GM12878 (cell line): ENCODE measurements around the gene PPP2R2B. TPM values are rescaled to one million over a fixed set of nuclear protein-coding genes. Genes with fewer than 3 reads are reported as not detected.

Experiments used
- ATAC-seq: fragments of 200-7000 bp; cut with Tn5 transposase; 3 replicates; pipeline ENCODE4 v1.9.1; 2020; ENCODE audit warnings: mild to moderate bottlenecking, moderate library complexity
- BruUV-seq: library from RNA; stranded (reverse); fragments of 400-500 nt; replicated peaks from 2 replicates; lab custom pipeline; 2021; lab: Mats Ljungman, UMichigan
- CTCF ChIA-PET: fragments of 300-600 bp; sonication (Branson Sonifier 250); formaldehyde crosslinking; extraction: SDS; loops from one replicate; lab custom pipeline; 2021; ENCODE audit warnings: inconsistent platforms; lab: Yijun Ruan, JAX
- POLR2A ChIA-PET: fragments of 350-600 bp; formaldehyde crosslinking; extraction: SDS; loops from one replicate; lab custom pipeline; 2021; ENCODE audit warnings: inconsistent platforms; lab: Charles Lee
- RAD21 ChIA-PET: fragments of 300-600 bp; sonication (Branson Sonifier 250); formaldehyde crosslinking; loops from one replicate; lab custom pipeline; 2023; ENCODE audit warnings: antibody characterized with exemption; ENCODE audit not compliant: unreplicated experiment; lab: Charles Lee
- SMC1A ChIA-PET: fragments of 300-600 bp; sonication (Branson Sonifier 250); formaldehyde crosslinking; loops from one replicate; lab custom pipeline; 2023; ENCODE audit not compliant: unreplicated experiment, uncharacterized antibody; lab: Charles Lee
- DNase-seq: peaks from one replicate; pipeline ENCODE4 v3.0.0-alpha.2; 2011; ENCODE audit warnings: low read depth, low spot score
- FAIRE-seq: peaks from 3 replicates; lab custom pipeline; 2011; peaks lifted over from hg19 to GRCh38; lab: Jason Lieb, UNC
- H2AFZ ChIP-seq: 2 replicates; pipeline ENCODE4 v1.6.0; 2011; ENCODE audit warnings: low read depth, low read length, control low read depth; ENCODE audit not compliant: control insufficient read depth
- H3K27ac ChIP-seq: 2 replicates; pipeline ENCODE4 v1.5.1; 2011; ENCODE audit warnings: control low read depth; ENCODE audit not compliant: control insufficient read depth, insufficient read depth
- H3K27me3 ChIP-seq, 2 experiments: replicated peaks in 1 of 2; 2 replicates each; pipeline versions ENCODE4 v1.6.0 to v1.6.1; 2011; ENCODE audit warnings: low read length in 1 of 2; ENCODE audit not compliant: control insufficient read depth in 2 of 2, insufficient read depth in 2 of 2
- H3K36me3 ChIP-seq, 2 experiments: 2 replicates each; pipeline ENCODE4 v1.5.1; 2011; ENCODE audit warnings: low read length in 1 of 2; ENCODE audit not compliant: control insufficient read depth in 2 of 2, insufficient read depth in 2 of 2
- H3K4me1 ChIP-seq: 2 replicates; pipeline ENCODE4 v1.6.1; 2011; ENCODE audit warnings: mild to moderate bottlenecking, low read length, moderate library complexity, mixed read lengths; ENCODE audit not compliant: control insufficient read depth, insufficient read depth
- H3K4me2 ChIP-seq: 2 replicates; pipeline ENCODE4 v1.6.0; 2011; ENCODE audit warnings: control low read depth; ENCODE audit not compliant: control insufficient read depth, insufficient read depth
- H3K4me3 ChIP-seq: fragments of 200-600 bp; sonication (generic); 2 replicates; pipeline ENCODE4 v1.5.1; 2016
- H3K79me2 ChIP-seq: 2 replicates; pipeline ENCODE4 v1.6.0; 2011; ENCODE audit warnings: low read length; ENCODE audit not compliant: control insufficient read depth, insufficient read depth
- H3K9ac ChIP-seq: 2 replicates; pipeline ENCODE4 v1.8.0; 2011; ENCODE audit warnings: low read length, control low read depth, mixed read lengths; ENCODE audit not compliant: control insufficient read depth, insufficient read depth
- H3K9me3 ChIP-seq: replicated peaks from 3 replicates; pipeline ENCODE4 v1.5.1; 2011; ENCODE audit warnings: mild to moderate bottlenecking, low read length; ENCODE audit not compliant: control insufficient read depth, insufficient read depth
- H4K20me1 ChIP-seq: 2 replicates; pipeline ENCODE4 v1.6.0; 2011; ENCODE audit not compliant: control insufficient read depth, insufficient read depth
- ASH2L ChIP-seq: fragments of 300-600, 200-600 bp; sonication (generic); IDR thresholded peaks from 2 replicates; pipeline ENCODE4 v1.6.1; 2017; ENCODE audit warnings: low read depth, mild to moderate bottlenecking, borderline replicate concordance
- BACH1 ChIP-seq: fragments of 450-650 bp; IDR thresholded peaks from 2 replicates; pipeline ENCODE4 v1.6.1; 2017; ENCODE audit warnings: mild to moderate bottlenecking, borderline replicate concordance
- BCL11A ChIP-seq: IDR thresholded peaks from 2 replicates; pipeline ENCODE4 v1.6.1; 2011; ENCODE audit warnings: low read depth, low read length
- BCLAF1 ChIP-seq: fragments of 450-650 bp; IDR thresholded peaks from 2 replicates; pipeline ENCODE4 v1.6.1; 2017; ENCODE audit warnings: antibody characterized with exemption, mild to moderate bottlenecking, moderate library complexity
- CBX3 ChIP-seq: fragments of 200-600 bp; sonication (generic); IDR thresholded peaks from 2 replicates; pipeline ENCODE4 v1.6.1; 2016; ENCODE audit warnings: low read depth, borderline replicate concordance
- CEBPZ ChIP-seq: fragments of 150-350 bp; IDR thresholded peaks from 2 replicates; pipeline ENCODE4 v1.6.1; 2016; ENCODE audit warnings: low read depth, low read length
- CHD1 ChIP-seq: IDR thresholded peaks from 2 replicates; pipeline ENCODE4 v1.6.1; 2012; ENCODE audit warnings: low read depth, low read length, improper control_type of control experiment
- FOXM1 ChIP-seq: IDR thresholded peaks from 2 replicates; pipeline ENCODE4 v1.6.1; 2012; ENCODE audit warnings: low read depth, mild to moderate bottlenecking, inconsistent platforms, low read length, moderate library complexity
- HDAC6 ChIP-seq: fragments of 200-600 bp; sonication (generic); IDR thresholded peaks from one replicate; pipeline ENCODE4 v1.8.0; 2017; ENCODE audit warnings: antibody characterized with exemption; ENCODE audit not compliant: unreplicated experiment
- KLF5 ChIP-seq: fragments of 450-650 bp; IDR thresholded peaks from 2 replicates; pipeline ENCODE4 v1.6.1; 2014; ENCODE audit warnings: mild to moderate bottlenecking; ENCODE audit not compliant: partially characterized antibody
- MXI1 ChIP-seq: fragments of 150-350 bp; IDR thresholded peaks from 2 replicates; pipeline ENCODE4 v1.6.1; 2011; ENCODE audit warnings: low read depth, mild to moderate bottlenecking, inconsistent platforms, low read length, improper control_type of control experiment
- NR2C2 ChIP-seq: IDR thresholded peaks from 2 replicates; pipeline ENCODE4 v1.6.1; 2011; ENCODE audit warnings: borderline replicate concordance, low read depth; ENCODE audit not compliant: control insufficient read depth, insufficient read length
- SREBF2 ChIP-seq: IDR thresholded peaks from 2 replicates; pipeline ENCODE4 v1.6.1; 2012; ENCODE audit warnings: mild to moderate bottlenecking, low read length
- TCF12 ChIP-seq: IDR thresholded peaks from 2 replicates; pipeline ENCODE4 v1.6.1; 2011; ENCODE audit warnings: low read depth, mild to moderate bottlenecking, low read length
- ZBTB33 ChIP-seq: fragments of 450-650 bp; IDR thresholded peaks from 2 replicates; pipeline ENCODE4 v1.6.1; 2017; ENCODE audit warnings: mild to moderate bottlenecking
- WGBS: methylation state at CpG from one replicate; pipeline ENCODE4 v1.1.6; 2016; ENCODE audit warnings: low lambda C conversion rate; ENCODE audit not compliant: insufficient replicate concordance, insufficient coverage; ENCODE audit errors: missing lambda C conversion rate; 5-methylcytosine and 5-hydroxymethylcytosine counted together
- in situ Hi-C: fragments of 300-500 bp; cut with MboI; formaldehyde crosslinking; loops from 9 replicates; pipeline ENCODE4 v1.14.3; 2018; ENCODE audit warnings: mixed read lengths
- intact Hi-C: fragments of 100-400 bp; cut with micrococcal nuclease; formaldehyde crosslinking; loops from one replicate; pipeline ENCODE4 v1.14.2; 2022; ENCODE audit not compliant: unreplicated experiment
- polyA plus RNA-seq, 11 experiments: library from polyadenylated mRNA; depleted of rRNA in 4 of 11; unstranded in 6 of 11; stranded (reverse) in 5 of 11; fragments of >200 nt; fragmentation: Nextera tagmentation in 4 of 11; fragmentation: Illumina TruSeq in 1 of 11; extraction: Ambion mirVana in 4 of 11; extraction: Trizol in 1 of 11; gene quantifications; 1 replicate in 1 of 11; 2 replicates in 10 of 11; pipeline versions ENCODE4 v1.2.1 to v1.2.3, GENCODE V29; 2011 to 2016; ENCODE audit warnings: inconsistent platforms in 2 of 11, missing spikeins in 2 of 11, low read depth in 1 of 11
- total RNA-seq, 4 experiments: library from RNA; depleted of rRNA in 3 of 4; stranded (reverse); fragments of >200 nt in 3 of 4; fragmentation: Illumina TruSeq in 1 of 4; extraction: Trizol in 1 of 4; gene quantifications; 2 replicates each; pipeline versions ENCODE4 v1.2.1 to v1.2.3, GENCODE V29; 2013 to 2021

The PPP2R2B gene
- total and polyA plus RNA-seq, 10 of the 15 experiments (the other 5 are each of a cell fraction or from before 2014, with no cell fraction given) = not detected

- Histone ChIP-seq H3K9me3 (no peaks in the 10 kb centered on the region; the same call in 2 of the 3 replicates), H3K79me2 (no peaks in the 10 kb centered on the region), H3K9ac (no peak overlapping the region), H2AFZ (no peak overlapping the region), H3K4me2 (no peak overlapping the region), H3K27me3 (no peaks in the 10 kb centered on the region), H4K20me1 (no peaks in the 10 kb centered on the region), H3K27ac (no peak overlapping the region), H3K4me1 (no peaks in the 10 kb centered on the region), H3K4me3 (no peak overlapping the region), H3K36me3 (no peaks in the 10 kb centered on the region)
- RAD21 ChIA-PET = no interaction called here
- CTCF ChIA-PET = no interaction called here
- intact Hi-C loops = no loop called here
- FAIRE-seq = no peak
- in situ Hi-C loops = no loop called here
- no TSS peak for BruUV-seq
- 21% methylated on average over 4 of the region's 4 CpGs for WGBS
- no peak for ATAC-seq
- POLR2A ChIA-PET = no interaction called here
- SMC1A ChIA-PET = interaction anchor here (1.2 kb wide), 1 partner anchor 15 kb away, joined by 3 read pairs; no protein-coding TSS in a partner anchor
- DNase-seq = no peak
- TF ChIP-seq ASH2L = no peak
- no peak for TF ChIP-seq NR2C2
- no peak for TF ChIP-seq KLF5
- TF ChIP-seq SREBF2 = no peak
- no peak for TF ChIP-seq ZBTB33
- TF ChIP-seq CEBPZ = no peak
- TF ChIP-seq BCLAF1 = no peak
- no peak for TF ChIP-seq BCL11A
- TF ChIP-seq CBX3 = no peak
- no peak for TF ChIP-seq MXI1
- no peak for TF ChIP-seq BACH1
- TF ChIP-seq HDAC6 = no peak
- TF ChIP-seq CHD1 = no peak
- TF ChIP-seq TCF12 = no peak
- no peak for TF ChIP-seq FOXM1
Observed at GRCh38 chr5:146725025-146725424, 153.5 kb downstream of the PPP2R2B start.
